ENCODE data around the gene FIG4.
"Not testable (repeated sequence)": the region's sequence is repeated elsewhere in the genome, so short reads cannot be mapped to it uniquely, and the experiment has no call there.

Gene FIG4

GRCh38 chr6:109690737-109691621 lies at the start of gene FIG4, which contains the start of gene AK9:
TSS of gene FIG4 (plus strand) at chr6:109691296. CDS start at chr6:109691436, 140 bp downstream.
TSS of gene AK9 (minus strand) at chr6:109691202. CDS start at chr6:109675745, 15,457 bp downstream.
- peak; percentile 98 for ATAC-seq

DNA sequence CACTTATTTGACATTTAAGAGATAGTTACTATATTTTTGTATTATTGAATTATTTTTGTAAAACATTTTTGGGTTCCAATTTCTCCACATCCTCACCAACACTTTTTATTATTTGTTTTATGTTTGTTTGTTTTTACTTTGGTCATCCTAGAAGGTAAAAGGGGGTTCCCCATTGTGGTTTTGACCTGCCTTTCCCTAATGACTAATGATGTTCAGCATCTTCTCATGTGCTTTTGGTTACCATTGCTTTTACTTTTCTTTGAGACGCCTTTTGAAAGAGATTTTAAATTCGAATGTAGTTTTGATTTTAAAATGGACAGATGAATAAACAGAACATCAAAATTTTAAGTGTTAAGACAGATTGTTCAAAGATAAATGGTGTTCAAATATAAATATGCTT lies 47.0 kb upstream of the FIG4 start:
- no peak for ATAC-seq

GRCh38 chr6:109653264-109653663 lies 37.8 kb upstream of the FIG4 start:
- no peak for ATAC-seq

DNA sequence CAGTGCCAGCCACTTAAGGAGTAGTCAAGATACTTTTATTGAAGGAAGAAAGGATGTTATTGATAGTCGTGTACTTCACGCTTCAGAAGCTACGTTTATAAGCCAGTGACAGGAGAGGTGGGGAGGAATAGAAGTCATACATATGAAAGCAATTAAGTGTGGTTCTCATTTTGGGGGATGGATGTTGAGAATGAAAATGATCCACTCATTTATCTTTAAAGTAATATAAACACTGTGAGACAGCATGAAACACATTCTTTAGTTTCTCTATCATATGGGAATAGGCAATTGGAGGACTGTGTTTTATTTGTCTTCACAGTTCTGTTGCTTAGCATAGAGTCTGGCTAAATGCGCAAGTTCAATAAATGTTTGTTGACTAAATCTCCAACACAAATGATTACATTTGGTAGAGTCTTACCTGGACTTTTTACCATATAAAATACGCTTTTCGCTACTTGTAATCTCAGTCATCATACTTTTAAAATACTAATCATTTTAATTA lies 35.3 kb upstream of the FIG4 start:
- ATAC-seq, result no peak

DNA sequence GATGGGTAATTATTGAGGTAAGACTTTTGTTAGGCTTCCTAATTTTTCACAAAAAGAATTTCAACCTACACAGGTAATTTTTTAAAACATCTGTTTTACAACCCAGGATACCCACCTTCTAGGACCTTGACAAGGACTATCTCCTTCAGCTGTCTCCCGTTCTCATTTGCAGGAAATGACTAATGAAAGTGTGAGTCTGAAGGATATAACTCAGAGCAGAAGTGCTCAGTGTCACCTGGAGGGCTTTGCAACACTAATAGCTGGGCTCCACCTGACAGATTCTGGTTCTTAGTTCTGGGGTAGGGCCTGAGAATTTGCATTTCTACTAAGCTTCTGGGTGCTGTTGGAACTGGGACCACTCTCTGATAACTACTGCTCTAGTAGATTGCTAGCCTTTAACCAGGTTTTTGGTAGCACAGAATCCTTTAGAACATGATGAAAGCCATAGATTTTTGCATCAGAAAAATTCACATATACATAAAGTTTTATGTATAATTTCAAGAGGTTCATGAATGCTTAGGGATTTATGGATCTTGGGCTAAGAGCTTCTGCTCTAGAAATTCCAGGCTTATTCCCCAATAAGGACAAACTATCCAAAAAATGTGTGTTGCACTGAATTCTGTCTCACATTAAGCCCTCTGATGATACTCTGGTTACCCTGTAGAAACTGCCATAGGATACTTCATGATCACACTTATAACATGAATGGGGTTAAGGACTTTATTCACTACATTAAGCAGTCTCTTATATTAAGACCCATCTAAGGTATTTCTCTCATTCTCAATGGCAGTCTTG lies 30.4 kb upstream of the FIG4 start:
- ATAC-seq, result peak; percentile 32 to 58

- no peak for ATAC-seq
These were observed 28.9 kb upstream of the FIG4 start for GRCh38 chr6:109662192-109662591.

- ATAC-seq, result no peak
These were observed 21.3 kb upstream of the FIG4 start for GRCh38 chr6:109669811-109670210.

- ATAC-seq, result no peak
These were observed 19.4 kb upstream of the FIG4 start for GRCh38 chr6:109671733-109672132.

DNA sequence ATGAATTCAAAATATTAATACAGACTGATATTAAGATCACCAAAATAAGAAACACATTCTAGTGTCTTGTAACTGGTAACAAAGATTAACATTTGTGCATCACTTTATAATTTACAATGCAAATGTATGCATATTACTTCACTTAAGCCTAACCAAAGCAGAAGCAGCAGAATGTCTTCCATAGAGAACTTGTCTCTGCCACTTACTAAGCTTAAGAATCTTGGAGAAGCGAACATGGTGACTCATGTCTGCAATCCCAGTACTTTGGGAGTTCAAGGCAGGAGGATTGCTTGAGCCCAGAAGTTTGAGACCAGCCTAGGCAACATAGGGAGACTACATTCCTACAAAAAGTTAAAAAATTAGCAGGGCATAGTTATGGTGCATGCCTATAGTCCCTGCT lies 18.9 kb upstream of the FIG4 start:
- no peak for ATAC-seq

- ATAC-seq, result no peak
These were observed 18.3 kb upstream of the FIG4 start for GRCh38 chr6:109672839-109673238.

DNA sequence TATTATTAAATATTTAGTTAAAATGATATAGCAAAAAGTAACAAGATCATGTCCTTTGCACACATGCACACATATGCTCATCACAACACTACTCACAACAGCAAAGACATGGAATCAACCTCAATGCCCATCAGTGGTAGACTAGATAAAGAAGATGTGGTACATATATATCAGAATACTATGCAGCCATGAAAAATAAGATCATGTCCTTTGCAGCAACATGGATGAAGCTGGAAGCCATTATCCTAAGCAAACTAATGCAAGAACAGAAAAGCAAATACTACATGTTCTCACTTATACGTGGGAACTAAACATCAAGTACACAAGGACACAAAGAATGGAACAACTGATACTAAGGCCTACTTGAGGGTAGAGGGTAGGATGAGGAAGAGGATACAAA lies 14.4 kb upstream of the FIG4 start:
- no peak for ATAC-seq

DNA sequence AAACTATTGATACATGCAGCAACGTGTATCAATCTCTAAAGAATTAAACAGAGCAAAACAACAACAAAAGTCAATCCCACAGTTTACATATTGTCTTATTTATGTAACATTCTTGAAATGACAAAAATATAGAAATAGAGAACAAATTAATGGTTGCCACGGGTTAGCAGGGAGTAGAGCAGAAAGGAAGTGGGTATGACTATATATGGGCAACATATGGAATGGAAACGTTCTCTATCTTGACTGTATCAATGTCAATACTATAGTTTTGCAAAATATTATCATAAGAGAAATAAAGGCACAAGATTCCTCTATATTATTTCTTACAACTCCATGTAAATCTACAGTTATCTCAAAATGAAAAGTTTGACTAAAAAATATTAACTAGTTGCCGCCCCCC lies 12.9 kb upstream of the FIG4 start:
- no peak for ATAC-seq

DNA sequence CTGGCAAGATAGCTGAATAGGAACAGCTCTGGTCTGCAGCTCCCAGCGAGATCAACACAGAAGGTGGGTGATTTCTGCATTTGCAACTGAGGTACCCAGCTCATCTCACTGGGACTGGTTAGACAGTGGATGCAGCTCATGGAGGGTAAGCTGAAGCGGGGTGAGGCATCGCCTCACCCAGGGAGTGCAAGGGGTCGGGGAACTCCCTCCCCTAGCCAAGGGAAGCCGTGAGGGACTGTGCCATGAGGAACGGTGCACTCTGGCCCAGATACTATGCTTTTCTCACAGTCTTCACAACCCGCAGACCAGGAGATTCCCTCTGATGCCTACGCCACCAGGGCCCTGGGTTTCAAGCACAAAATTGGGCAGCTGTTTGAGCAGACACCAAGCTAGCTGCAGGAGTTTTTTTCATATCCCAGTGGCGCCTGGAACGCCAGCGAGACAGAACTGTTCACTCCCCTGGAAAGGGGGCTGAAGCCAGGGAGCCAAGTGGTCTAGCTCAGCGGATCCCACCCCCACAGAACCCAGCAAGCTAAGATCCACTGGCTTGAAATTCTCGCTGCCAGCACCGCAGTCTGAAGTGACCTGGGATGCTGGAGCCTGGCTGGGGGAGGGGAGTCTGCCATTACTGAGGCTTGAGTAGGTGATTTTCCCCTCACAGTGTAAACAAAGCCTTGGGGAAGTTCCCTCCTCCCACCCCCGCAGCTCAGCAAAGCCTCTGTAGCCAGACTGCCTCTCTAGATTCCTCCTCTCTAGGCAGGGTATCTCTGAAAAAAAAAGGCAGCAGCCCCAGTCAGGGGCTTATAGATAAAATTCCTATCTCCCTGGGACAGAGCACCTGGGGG lies 12.2 kb upstream of the FIG4 start:
- ATAC-seq, result not testable (repeated sequence)

- ATAC-seq, result no peak
These were observed 4.4 kb upstream of the FIG4 start for GRCh38 chr6:109686566-109687265.

DNA sequence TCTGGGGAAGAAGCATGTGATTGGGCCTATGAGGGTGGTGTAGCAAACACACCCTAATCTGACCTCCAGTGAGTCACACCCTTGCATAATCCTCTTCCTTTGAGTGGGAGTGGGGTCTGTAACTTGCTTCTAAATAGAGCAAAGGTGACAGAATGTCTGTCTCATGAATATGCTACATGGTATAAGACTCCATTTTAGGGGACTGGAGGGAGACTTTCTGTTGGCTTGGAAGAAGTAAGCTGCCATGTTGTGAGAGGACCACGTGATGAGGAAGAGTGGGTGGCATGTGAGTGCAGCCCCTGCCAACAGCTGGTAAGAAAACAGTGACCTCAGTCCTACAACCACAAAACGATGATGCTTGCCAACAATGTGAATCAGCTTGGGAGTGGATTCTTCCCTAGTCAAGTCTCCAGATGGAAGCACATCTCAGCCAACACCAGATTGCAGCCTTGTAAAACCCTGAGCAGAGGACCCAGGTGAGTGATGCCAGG lies 3.8 kb upstream of the FIG4 start:
- ATAC-seq, result peak; percentile 14 to 15

DNA sequence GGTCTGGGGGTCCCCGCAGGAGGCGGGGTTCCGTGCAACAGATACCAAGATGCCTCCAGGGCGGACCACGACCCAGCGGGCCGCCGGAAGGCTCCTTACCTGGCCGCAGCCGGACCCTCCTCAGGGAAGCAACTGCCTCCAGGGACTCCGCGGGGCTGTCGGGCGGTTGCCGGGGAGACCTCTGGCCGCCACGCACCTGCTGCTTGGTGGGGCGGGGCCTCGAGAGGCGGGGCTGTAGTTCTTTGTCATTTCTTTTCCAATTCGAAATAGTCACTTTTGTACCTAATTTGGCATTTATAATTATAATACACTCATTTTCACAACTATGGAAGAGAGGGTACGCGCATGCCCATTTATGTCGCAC lies 741 bp upstream of the FIG4 start:
- ATAC-seq, result peak; percentile 24 to 47

DNA sequence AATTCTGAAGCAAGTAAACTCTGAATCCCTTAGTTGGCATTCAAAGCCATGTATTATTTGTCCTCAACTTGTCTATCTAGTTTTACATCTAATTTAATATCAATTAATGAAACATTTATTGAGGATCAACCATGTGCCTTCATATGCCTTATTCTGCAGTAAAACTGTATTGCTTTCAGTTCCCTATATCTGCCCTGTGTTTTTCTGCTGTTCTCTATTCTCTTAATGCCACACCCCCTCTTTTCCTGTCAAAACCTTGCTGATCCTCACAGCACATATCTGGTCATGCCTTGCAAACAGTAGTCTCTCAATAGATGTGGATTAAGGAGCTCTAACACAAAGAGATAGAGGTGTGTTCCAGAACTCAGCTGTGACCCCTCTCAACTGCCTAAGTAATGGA lies 2.0 kb downstream of the FIG4 start:
- ATAC-seq, result no peak

GRCh38 chr6:109695468-109695867 lies 4.4 kb downstream of the FIG4 start:
- no peak for ATAC-seq

GRCh38 chr6:109696355-109696754 lies 5.3 kb downstream of the FIG4 start:
- no peak for ATAC-seq

DNA sequence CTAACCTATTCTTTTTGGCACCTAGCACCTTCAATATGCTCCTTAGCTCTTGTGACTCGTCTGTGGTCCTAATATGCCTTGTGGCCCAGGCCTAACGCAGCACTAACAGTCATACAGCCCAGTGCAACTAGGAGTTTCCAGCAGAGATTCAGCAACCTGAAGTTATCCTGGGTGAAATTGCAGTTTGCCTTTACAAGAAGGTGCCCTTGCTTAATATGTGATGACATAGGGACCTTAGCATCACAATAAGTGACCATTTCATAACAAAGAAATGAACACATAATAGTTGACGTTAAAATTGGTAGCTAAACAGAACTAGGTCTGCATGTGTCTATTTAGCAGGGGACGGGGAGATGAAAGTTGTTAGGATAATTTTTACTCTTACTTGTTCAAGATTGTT lies 10.1 kb downstream of the FIG4 start:
- no peak for ATAC-seq

- no peak for ATAC-seq
These were observed 10.7 kb downstream of the FIG4 start for GRCh38 chr6:109701774-109702173.

DNA sequence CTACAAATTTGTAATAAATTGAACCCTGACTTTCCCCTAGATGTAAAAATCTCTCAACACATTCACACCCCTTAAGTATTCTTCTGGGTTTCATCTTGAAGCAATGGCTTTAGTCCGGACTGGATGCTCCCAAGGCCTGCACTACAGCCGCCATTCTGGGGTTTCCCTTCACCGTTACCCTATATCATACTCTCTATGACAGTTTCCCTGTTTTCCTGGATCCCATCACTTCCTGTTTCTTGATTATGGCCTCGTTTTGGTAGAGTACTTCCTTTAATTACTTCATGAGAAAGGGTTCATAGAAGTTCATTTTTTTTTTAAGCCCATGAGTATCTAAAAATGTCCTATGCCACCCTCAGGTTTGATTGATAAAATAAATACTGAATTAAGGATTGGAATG lies 11.7 kb downstream of the FIG4 start:
- ATAC-seq, result no peak
